NCI-H2107 (cell line): ENCODE measurements around the gene KIFC1.
A peak's percentile ranks its signal among the peaks of the same experiment; 100 is the strongest.

Experiments
- DNase-seq: peaks from one replicate; lab custom pipeline; 2025; lab: John Stamatoyannopoulos, UW

KIFC1 gene

GRCh38 chr6:33443025-33443424, 51.4 kb downstream of the KIFC1 start:
- DNase-seq: no peak

GRCh38 chr6:33443619-33444504, 52.2 kb downstream of the KIFC1 start:
- DNase-seq: no peak

GRCh38 chr6:33445119-33445603, 53.5 kb downstream of the KIFC1 start:
- no peak for DNase-seq

- no peak for DNase-seq
These were observed 54.7 kb downstream of the KIFC1 start for GRCh38 chr6:33446356-33446755.

GRCh38 chr6:33450434-33450833, 58.8 kb downstream of the KIFC1 start:
- DNase-seq: no peak

GRCh38 chr6:33451606-33452005, 60.0 kb downstream of the KIFC1 start:
- DNase-seq: no peak

GRCh38 chr6:33452496-33452895, 60.9 kb downstream of the KIFC1 start:
- DNase-seq: no peak

GRCh38 chr6:33453393-33454008, 61.9 kb downstream of the KIFC1 start:
- DNase-seq: no peak

- DNase-seq: peak; percentile 54
These were observed 62.7 kb downstream of the KIFC1 start, which contains the start of gene ZBTB9 for GRCh38 chr6:33454009-33454946. TSS of gene ZBTB9 (plus strand) at chr6:33454576. CDS start at chr6:33455101, 525 bp downstream.

- DNase-seq: no peak
These were observed 63.4 kb downstream of the KIFC1 start for GRCh38 chr6:33455051-33455450.

GRCh38 chr6:33456156-33456555, 64.5 kb downstream of the KIFC1 start:
- no peak for DNase-seq

GRCh38 chr6:33458676-33459075, 67.1 kb downstream of the KIFC1 start:
- no peak for DNase-seq

GRCh38 chr6:33459226-33459625, 67.6 kb downstream of the KIFC1 start:
- no peak for DNase-seq
